Measurements from ENCODE around the gene BBIP1. TPM values are rescaled to one million over a fixed set of nuclear protein-coding genes. Genes with fewer than 3 reads are reported as not detected.

Gene BBIP1
- total RNA-seq, 1 donor from 2014 or later = 39.1 TPM

DNA sequence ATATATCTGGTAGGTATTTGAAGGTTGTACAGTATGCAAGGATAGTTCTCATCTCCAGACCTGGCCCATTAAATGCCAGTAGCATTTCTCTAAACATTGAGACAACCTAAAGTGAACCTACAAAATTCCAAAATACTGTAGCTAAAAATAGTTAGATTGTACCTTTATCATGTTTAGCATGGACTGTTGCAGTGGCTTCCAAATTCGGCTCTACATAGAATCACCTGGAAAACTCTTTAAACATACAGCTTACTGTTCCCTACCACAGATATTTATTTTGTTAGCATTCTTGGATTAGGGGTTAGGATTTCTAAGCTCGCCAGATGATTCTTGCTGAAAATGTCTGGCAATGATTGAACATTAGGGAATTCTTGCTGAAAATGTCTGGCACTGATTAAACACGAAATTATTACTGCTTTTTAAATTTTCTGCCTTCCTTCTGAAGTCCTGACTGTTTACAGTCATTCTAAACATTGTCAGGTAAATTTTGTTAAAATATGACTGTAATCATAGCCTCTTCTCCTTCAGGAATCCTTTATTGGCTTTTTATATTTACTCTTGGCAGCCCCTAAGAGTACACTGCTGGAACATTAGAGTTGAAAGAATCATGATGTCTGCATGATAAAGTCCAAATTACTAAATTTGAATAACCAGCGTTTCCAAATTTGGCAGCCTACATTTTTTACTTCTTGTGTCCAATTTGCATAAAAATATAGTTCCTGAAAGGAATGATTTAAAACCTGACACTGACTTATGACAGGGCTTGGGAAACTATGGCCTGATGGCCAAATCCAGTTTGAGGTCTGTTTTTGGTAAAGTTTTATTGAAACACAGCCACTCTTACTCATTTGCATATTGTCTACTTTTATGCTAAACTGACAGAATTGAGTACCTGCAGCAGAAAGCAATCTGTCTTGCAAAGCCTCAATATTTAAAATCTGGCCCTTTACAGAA, 40.7 kb upstream of the BBIP1 start:
- peaks cover 2% of the 10 kb centered on the region for H3K27me3 Mint-ChIP-seq (ENCODE audit: unreplicated experiment)
- H3K36me3 Mint-ChIP-seq (ENCODE audit: unreplicated experiment) = no peaks in the 10 kb centered on the region
- H3K9me3 Mint-ChIP-seq (ENCODE audit: unreplicated experiment) = no peaks in the 10 kb centered on the region
- H3K27ac Mint-ChIP-seq (ENCODE audit: unreplicated experiment) = no peak overlapping the region
- no peak overlapping the region for H3K4me3 Mint-ChIP-seq (ENCODE audit: unreplicated experiment)
- TF ChIP-seq, protein P1, sequence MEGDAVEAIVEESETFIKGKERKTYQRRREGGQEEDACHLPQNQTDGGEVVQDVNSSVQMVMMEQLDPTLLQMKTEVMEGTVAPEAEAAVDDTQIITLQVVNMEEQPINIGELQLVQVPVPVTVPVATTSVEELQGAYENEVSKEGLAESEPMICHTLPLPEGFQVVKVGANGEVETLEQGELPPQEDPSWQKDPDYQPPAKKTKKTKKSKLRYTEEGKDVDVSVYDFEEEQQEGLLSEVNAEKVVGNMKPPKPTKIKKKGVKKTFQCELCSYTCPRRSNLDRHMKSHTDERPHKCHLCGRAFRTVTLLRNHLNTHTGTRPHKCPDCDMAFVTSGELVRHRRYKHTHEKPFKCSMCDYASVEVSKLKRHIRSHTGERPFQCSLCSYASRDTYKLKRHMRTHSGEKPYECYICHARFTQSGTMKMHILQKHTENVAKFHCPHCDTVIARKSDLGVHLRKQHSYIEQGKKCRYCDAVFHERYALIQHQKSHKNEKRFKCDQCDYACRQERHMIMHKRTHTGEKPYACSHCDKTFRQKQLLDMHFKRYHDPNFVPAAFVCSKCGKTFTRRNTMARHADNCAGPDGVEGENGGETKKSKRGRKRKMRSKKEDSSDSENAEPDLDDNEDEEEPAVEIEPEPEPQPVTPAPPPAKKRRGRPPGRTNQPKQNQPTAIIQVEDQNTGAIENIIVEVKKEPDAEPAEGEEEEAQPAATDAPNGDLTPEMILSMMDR (IDR thresholded peaks at IDR 0.05; ENCODE audit: partially characterized antibody, unreplicated experiment) = no peak
- peaks cover 13% of the 10 kb centered on the region for H3K4me1 Mint-ChIP-seq (ENCODE audit: low read depth, unreplicated experiment)
- no peak for DNase-seq

DNA sequence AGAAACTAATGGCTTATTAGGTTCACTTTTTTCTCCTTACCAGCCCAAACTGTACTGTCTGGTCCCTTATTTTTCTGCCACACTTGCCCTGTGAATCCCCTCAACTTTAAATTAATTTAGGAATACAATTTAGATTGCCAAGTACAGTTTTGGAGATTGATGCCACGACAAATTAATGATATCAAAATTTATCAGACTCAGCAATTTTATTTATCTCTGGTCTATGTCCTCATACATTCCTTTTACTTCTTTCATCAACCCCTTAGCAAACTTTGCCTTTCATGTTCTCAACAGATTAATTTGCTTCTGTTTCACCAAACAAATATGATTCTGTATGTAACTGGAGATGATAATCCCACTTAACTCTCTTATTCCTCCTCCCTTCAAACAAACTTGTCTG, 38.6 kb upstream of the BBIP1 start:
- peaks cover 11% of the 10 kb centered on the region for H3K4me1 Mint-ChIP-seq (ENCODE audit: low read depth, unreplicated experiment)
- peaks cover 4% of the 10 kb centered on the region for H3K27me3 Mint-ChIP-seq (ENCODE audit: unreplicated experiment)
- no peak overlapping the region for H3K27ac Mint-ChIP-seq (ENCODE audit: unreplicated experiment)
- no peak for DNase-seq
- TF ChIP-seq, protein P1 (IDR thresholded peaks at IDR 0.05; ENCODE audit: partially characterized antibody, unreplicated experiment) = no peak
- no peak overlapping the region for H3K4me3 Mint-ChIP-seq (ENCODE audit: unreplicated experiment)
- H3K36me3 Mint-ChIP-seq (ENCODE audit: unreplicated experiment) = peaks cover 2% of the 10 kb centered on the region
- H3K9me3 Mint-ChIP-seq (ENCODE audit: unreplicated experiment) = no peaks in the 10 kb centered on the region

DNA sequence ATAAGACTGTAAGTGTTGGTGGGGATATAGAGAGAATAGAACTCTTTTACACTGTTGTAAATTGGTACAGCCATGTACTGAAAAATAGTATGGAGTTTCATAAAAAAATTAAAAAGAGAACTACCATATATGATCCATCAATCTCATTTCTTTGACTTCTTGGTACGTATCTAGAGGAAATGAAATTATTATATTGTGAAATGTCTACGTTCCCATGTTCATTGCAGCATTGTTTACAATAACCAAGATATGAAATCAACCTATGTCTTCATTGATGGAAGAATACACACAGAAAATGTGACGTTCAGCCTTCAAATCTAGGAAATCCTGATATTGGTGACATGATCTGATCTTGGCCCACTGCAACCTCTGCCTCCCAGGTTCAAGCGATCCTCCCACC, 32.4 kb upstream of the BBIP1 start:
- H3K27me3 Mint-ChIP-seq (ENCODE audit: unreplicated experiment) = peaks cover 4% of the 10 kb centered on the region
- H3K4me3 Mint-ChIP-seq (ENCODE audit: unreplicated experiment) = no peak overlapping the region
- peaks cover 6% of the 10 kb centered on the region for H3K36me3 Mint-ChIP-seq (ENCODE audit: unreplicated experiment)
- H3K4me1 Mint-ChIP-seq (ENCODE audit: low read depth, unreplicated experiment) = peaks cover 12% of the 10 kb centered on the region
- no peak for DNase-seq
- no peaks in the 10 kb centered on the region for H3K9me3 Mint-ChIP-seq (ENCODE audit: unreplicated experiment)
- TF ChIP-seq, protein P1 (IDR thresholded peaks at IDR 0.05; ENCODE audit: partially characterized antibody, unreplicated experiment) = no peak
- H3K27ac Mint-ChIP-seq (ENCODE audit: unreplicated experiment) = no peak overlapping the region

DNA sequence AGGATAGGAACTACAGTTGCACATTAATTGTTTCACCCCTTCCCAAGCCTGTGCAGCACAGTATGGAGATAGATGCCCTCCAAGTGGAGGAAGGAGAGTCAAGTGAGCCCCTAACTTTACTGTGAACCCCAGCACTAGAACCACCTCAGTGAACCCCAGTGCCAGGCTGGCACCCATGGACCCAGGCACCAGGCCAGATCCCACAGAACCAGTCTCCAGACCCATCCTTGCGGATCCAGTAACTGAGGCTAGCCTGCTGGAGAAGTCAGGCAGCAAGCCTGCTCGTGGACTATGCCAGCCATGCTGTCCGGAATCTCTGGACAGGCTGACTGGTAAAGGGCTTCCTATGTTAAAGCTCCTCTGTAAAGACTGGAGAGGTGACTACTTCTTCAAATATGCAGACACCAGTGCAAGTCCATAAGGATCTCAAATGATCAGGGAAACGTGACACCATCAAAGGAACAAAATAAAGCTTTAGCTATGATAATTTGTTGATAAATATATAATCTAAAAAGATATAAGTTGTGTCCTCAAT, 28.1 kb upstream of the BBIP1 start:
- Mint-ChIP-seq H3K4me1 (ENCODE audit: low read depth, unreplicated experiment) (peaks cover 17% of the 10 kb centered on the region), H3K27ac (ENCODE audit: unreplicated experiment) (no peak overlapping the region), H3K27me3 (ENCODE audit: unreplicated experiment) (peaks cover 1% of the 10 kb centered on the region), H3K36me3 (ENCODE audit: unreplicated experiment) (peaks cover 8% of the 10 kb centered on the region), H3K4me3 (ENCODE audit: unreplicated experiment) (no peak overlapping the region), H3K9me3 (ENCODE audit: unreplicated experiment) (no peaks in the 10 kb centered on the region)
- TF ChIP-seq, protein P1 (IDR thresholded peaks at IDR 0.05; ENCODE audit: partially characterized antibody, unreplicated experiment) = no peak
- DNase-seq = no peak

DNA sequence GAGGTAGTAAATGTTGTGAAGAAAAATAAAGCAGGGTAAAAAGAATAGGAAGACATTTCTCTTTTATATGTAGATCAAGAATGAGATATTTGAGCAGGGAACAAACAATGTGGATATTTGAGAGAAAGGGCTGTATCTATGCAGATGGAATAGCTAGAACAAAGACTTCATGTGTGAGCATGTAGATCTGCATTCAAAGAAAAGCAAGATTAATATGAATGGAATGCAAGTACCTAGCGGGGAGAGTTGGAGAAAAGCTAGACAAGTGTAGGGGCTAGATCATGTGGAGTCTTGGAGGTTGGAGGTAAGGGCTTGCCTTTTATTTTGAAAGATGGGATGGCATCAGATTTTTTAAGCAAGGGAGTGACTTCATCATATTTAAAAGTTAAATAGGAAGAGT, 27.5 kb upstream of the BBIP1 start:
- H3K36me3 Mint-ChIP-seq (ENCODE audit: unreplicated experiment) = peaks cover 8% of the 10 kb centered on the region
- DNase-seq = no peak
- H3K4me3 Mint-ChIP-seq (ENCODE audit: unreplicated experiment) = no peak overlapping the region
- H3K4me1 Mint-ChIP-seq (ENCODE audit: low read depth, unreplicated experiment) = peaks cover 17% of the 10 kb centered on the region
- no peak overlapping the region for H3K27ac Mint-ChIP-seq (ENCODE audit: unreplicated experiment)
- H3K27me3 Mint-ChIP-seq (ENCODE audit: unreplicated experiment) = peaks cover 1% of the 10 kb centered on the region
- TF ChIP-seq, protein P1 (IDR thresholded peaks at IDR 0.05; ENCODE audit: partially characterized antibody, unreplicated experiment) = no peak
- no peaks in the 10 kb centered on the region for H3K9me3 Mint-ChIP-seq (ENCODE audit: unreplicated experiment)

All from glutamatergic neuron (in vitro differentiated cells).